Ovary (tissue), 9 donors: ENCODE data around the gene PLA2G2E. TPM values are rescaled to one million over a fixed set of nuclear protein-coding genes. Genes with fewer than 3 reads are reported as not detected.

Experiments used
- DNase-seq, 5 donors: peaks; one replicate each; pipeline ENCODE4 v3.0.0-alpha.2; 2019 to 2020
- H3K27ac ChIP-seq, 2 donors: fragments of 200-600 bp; one replicate each; pipeline versions ENCODE4 v1.5.1 to v1.8.0; 2019 to 2022
- H3K27me3 ChIP-seq: fragments of 200-600 bp; one replicate; pipeline ENCODE4 v1.8.0; 2022
- H3K36me3 ChIP-seq: fragments of 200-600 bp; sonication (generic); one replicate; pipeline ENCODE4 v1.5.1; 2019
- H3K4me1 ChIP-seq: one replicate; pipeline ENCODE4 v1.8.1; 2013; ENCODE audit warnings: mild to moderate bottlenecking, moderate library complexity; ENCODE audit not compliant: insufficient read depth
- H3K4me3 ChIP-seq: fragments of 200-600 bp; sonication (generic); one replicate; pipeline ENCODE4 v1.5.1; 2017
- H3K9me3 ChIP-seq, 2 donors: fragments of 200-600 bp in 1 of 2; sonication (generic) in 1 of 2; one replicate each; pipeline versions ENCODE4 v1.5.1 to v1.8.1; 2013 to 2019; ENCODE audit warnings: mild to moderate bottlenecking in 1 of 2, moderate library complexity in 1 of 2
- CTCF ChIP-seq, 3 donors: fragments of 450-650 bp in 2 of 3; fragments of 200-600 bp in 1 of 3; IDR thresholded peaks; one replicate each; pipeline versions ENCODE4 v1.5.1 to v1.8.0; 2016 to 2022; ENCODE audit warnings: antibody characterized with exemption in 3 of 3, mild to moderate bottlenecking in 1 of 3
- EP300 ChIP-seq: sonication (generic); formaldehyde crosslinking; IDR thresholded peaks from one replicate; pipeline ENCODE4 v1.6.1; 2017; ENCODE audit warnings: antibody characterized with exemption
- POLR2A ChIP-seq: fragments of 450-650 bp; IDR thresholded peaks from one replicate; pipeline ENCODE4 v1.6.1; 2017; ENCODE audit warnings: antibody characterized with exemption, mild to moderate bottlenecking, moderate library complexity
- WGBS, 3 donors: extraction: QIAGEN DNeasy Blood & Tissue Kit in 1 of 3; methylation state at CpG; one replicate each; pipeline versions ENCODE4 v1.1.5 to v1.1.7; 2013 to 2017; 5-methylcytosine and 5-hydroxymethylcytosine counted together
- intact Hi-C, 4 donors: fragments of 100-400 bp; cut with DNase I; formaldehyde crosslinking; loops; one replicate each; pipeline versions ENCODE4 v1.11.0 to v1.15.1; 2022 to 2023
- polyA plus RNA-seq, 2 donors: library from polyadenylated mRNA; stranded (reverse); fragments of 200-250 nt in 1 of 2; fragments of 350-450 nt in 1 of 2; fragmentation: Illumina TruSeq in 1 of 2; extraction: RNeasy Lipid Tissue Mini Kit (QIAGEN cat#74804) in 1 of 2; gene quantifications; one replicate each; pipeline ENCODE4 v1.2.3, GENCODE V29; 2013 to 2014
- total RNA-seq, 7 donors: library from RNA; depleted of rRNA in 2 of 7; stranded (reverse); fragments of >200 nt in 2 of 7; fragmentation: NEBNext Ultra II Directional in 3 of 7; extraction: Animal tissue kit (Norgen Biotek cat#: 25700) in 3 of 7; gene quantifications; one replicate each; pipeline versions ENCODE4 v1.1.0 to v1.2.4, GENCODE V29; 2016 to 2023
- donor health status: DM: no; HTN: no; CAD: no; lungs with moderate emphysema.
- donor health status: DM: no; HTN: no; CAD: no.
- donor health status: Bipolar disorder and iron deficiency.
- donor health status: DM: yes; HTN: yes; CAD: no.
- donor health status: DM: no; HTN: no; CAD: no.
- donor health status: DM: yes; HTN: yes; CAD: no.

PLA2G2E gene
- total and polyA plus RNA-seq, 9 donors: not detected

- no peaks in the 10 kb centered on the region for H3K36me3 ChIP-seq
- TF ChIP-seq POLR2A (no peak), CTCF (IDR thresholded peaks at IDR 0.05) (no peak), EP300 (no peak)
- no peak overlapping the region for H3K27ac ChIP-seq
- no peak overlapping the region for H3K4me3 ChIP-seq
- intact Hi-C loops: no loop called here
- 39 to 54% (median 45%) methylated on average over 7 of the region's 7 CpGs for WGBS, 3 donors
- DNase-seq: no peak
- H3K4me1 ChIP-seq: no peaks in the 10 kb centered on the region
- H3K27me3 ChIP-seq: no peaks in the 10 kb centered on the region
- H3K9me3 ChIP-seq: no peaks in the 10 kb centered on the region
Observed at GRCh38 chr1:19872190-19872589, 51.2 kb downstream of the PLA2G2E start.

Other genes with a start within 250 kb of the PLA2G2E start
- gene TMCO4, start 123.7 kb downstream of the PLA2G2E start, total RNA-seq: 10 to 100 TPM; 16.8 to 26.0 (median 21.4) TPM
- 10 to 100 TPM; 14.2 to 14.4 TPM for gene TMCO4, start 123.7 kb downstream of the PLA2G2E start, polyA plus RNA-seq
- 1 to 10 TPM in 1 of 7 donors, under 1 TPM in 3, not detected in 3; 0.28 to 1.4 (median 0.47) TPM for gene RNF186, start 108.3 kb downstream of the PLA2G2E start, total RNA-seq
- gene RNF186, start 108.3 kb downstream of the PLA2G2E start, polyA plus RNA-seq: under 1 TPM in 1 of 2 donors, not detected in 1; 0.11 TPM
- 10 to 100 TPM in 4 of 7 donors, 1 to 10 TPM in 3; 3.8 to 19.7 (median 10.1) TPM for gene OTUD3, start 41.2 kb downstream of the PLA2G2E start, total RNA-seq
- gene OTUD3, start 41.2 kb downstream of the PLA2G2E start, polyA plus RNA-seq: 1 to 10 TPM; 3.0 to 6.9 TPM
- gene PLA2G2A, start 56.0 kb upstream of the PLA2G2E start, total RNA-seq: 100 to 1,000 TPM in 4 of 7 donors, 10 to 100 TPM in 3; 23.0 to 819 (median 143) TPM
- 100 to 1,000 TPM; 126 to 262 TPM for gene PLA2G2A, start 56.0 kb upstream of the PLA2G2E start, polyA plus RNA-seq
- gene PLA2G5, start 146.6 kb upstream of the PLA2G2E start, total RNA-seq: 100 to 1,000 TPM in 3 of 7 donors, 10 to 100 TPM in 4; 19.3 to 141 (median 67.4) TPM
- gene PLA2G5, start 146.6 kb upstream of the PLA2G2E start, polyA plus RNA-seq: 100 to 1,000 TPM in 1 of 2 donors, 10 to 100 TPM in 1; 29.7 to 100 TPM
- gene PLA2G2D, start 195.9 kb upstream of the PLA2G2E start, total RNA-seq: under 1 TPM in 2 of 7 donors, not detected in 5; 0.12 TPM
- gene PLA2G2D, start 195.9 kb upstream of the PLA2G2E start, polyA plus RNA-seq: 1 to 10 TPM in 1 of 2 donors, not detected in 1; 2.1 TPM
- under 1 TPM in 3 of 7 donors, not detected in 4; 0.08 to 0.30 (median 0.15) TPM for gene PLA2G2F, start 215.7 kb upstream of the PLA2G2E start, total RNA-seq
- gene PLA2G2F, start 215.7 kb upstream of the PLA2G2E start, polyA plus RNA-seq: under 1 TPM in 1 of 2 donors, not detected in 1; 0.02 TPM